PC-9 (cell line): ENCODE measurements around the gene PITRM1. TPM values are rescaled to one million over a fixed set of nuclear protein-coding genes. Genes with fewer than 3 reads are reported as not detected.

Experiments used
- BruUV-seq: library from RNA; stranded (reverse); fragments of 400-500 nt; replicated peaks from 2 replicates; lab custom pipeline; 2021; lab: Mats Ljungman, UMichigan
- CTCF ChIA-PET: fragments of 300-600 bp; sonication (Branson Sonifier 250); formaldehyde crosslinking; loops from one replicate; lab custom pipeline; 2022; ENCODE audit warnings: antibody characterized with exemption; lab: Charles Lee
- POLR2A ChIA-PET: fragments of 300-600 bp; sonication (Branson Sonifier 250); formaldehyde crosslinking; loops from one replicate; lab custom pipeline; 2022; ENCODE audit warnings: antibody characterized with exemption; ENCODE audit not compliant: unreplicated experiment; lab: Charles Lee
- DNase-seq, 2 experiments: peaks; one replicate each; pipeline versions ENCODE4 v3.0.0 to v3.0.0-alpha.2; 2015 to 2022; ENCODE audit warnings: mixed read lengths in 1 of 2
- H2AFZ ChIP-seq: fragments of 200-600 bp; sonication (generic); 2 replicates; pipeline ENCODE4 v1.8.1; 2017; ENCODE audit warnings: antibody characterized with exemption
- H3F3A ChIP-seq: fragments of 200-600 bp; sonication (generic); 2 replicates; pipeline ENCODE4 v1.8.1; 2017; ENCODE audit warnings: antibody characterized with exemption, mild to moderate bottlenecking, low read depth; ENCODE audit not compliant: insufficient read depth
- H3K27ac ChIP-seq: fragments of 200-600 bp; sonication (generic); 2 replicates; pipeline ENCODE4 v1.6.1; 2016; ENCODE audit warnings: mixed run types
- H3K27me3 ChIP-seq: fragments of 200-600 bp; sonication (generic); 2 replicates; pipeline ENCODE4 v1.6.1; 2016; ENCODE audit warnings: low read depth, mixed run types; ENCODE audit not compliant: insufficient read depth
- H3K36me3 ChIP-seq: fragments of 200-600 bp; sonication (generic); 2 replicates; pipeline ENCODE4 v1.6.1; 2016; ENCODE audit warnings: low read depth, mixed run types
- H3K4me1 ChIP-seq: fragments of 200-600 bp; sonication (generic); replicated peaks from 2 replicates; pipeline ENCODE4 v1.6.1; 2016; ENCODE audit warnings: mixed run types; ENCODE audit not compliant: insufficient read depth
- H3K4me2 ChIP-seq: fragments of 200-600 bp; sonication (generic); 2 replicates; pipeline ENCODE4 v1.6.1; 2017; ENCODE audit warnings: mixed run types
- H3K4me3 ChIP-seq: fragments of 200-600 bp; sonication (generic); 2 replicates; pipeline ENCODE4 v1.6.1; 2016; ENCODE audit warnings: mixed run types
- H3K79me2 ChIP-seq: fragments of 200-600 bp; sonication (generic); 2 replicates; pipeline ENCODE4 v1.6.1; 2017; ENCODE audit warnings: low read depth, mixed run types
- H3K9me2 ChIP-seq: fragments of 200-600 bp; sonication (generic); 2 replicates; pipeline ENCODE4 v1.8.1; 2017; ENCODE audit warnings: mild to moderate bottlenecking; ENCODE audit not compliant: insufficient read depth
- H3K9me3 ChIP-seq: fragments of 200-600 bp; sonication (generic); 2 replicates; pipeline ENCODE4 v1.8.1; 2016; ENCODE audit warnings: low read depth; ENCODE audit not compliant: insufficient read depth
- H4K20me1 ChIP-seq: fragments of 200-600 bp; sonication (generic); 2 replicates; pipeline ENCODE4 v1.8.1; 2017; ENCODE audit not compliant: insufficient read depth
- EZH2 ChIP-seq: fragments of 200-600 bp; sonication (generic); IDR thresholded peaks from 2 replicates; pipeline ENCODE4 v1.8.0; 2017; ENCODE audit warnings: antibody characterized with exemption, low read depth
- intact Hi-C: fragments of 100-400 bp; cut with micrococcal nuclease; formaldehyde crosslinking; loops from one replicate; pipeline ENCODE4 v1.10.0; 2022; ENCODE audit not compliant: unreplicated experiment
- total RNA-seq: library from RNA; stranded (reverse); gene quantifications from 2 replicates; pipeline ENCODE4 v1.2.3, GENCODE V29; 2021
- TF ChIP-seq, protein P1 (sequence below): fragments of 200-600 bp; sonication (generic); conservative IDR thresholded peaks from 2 replicates; pipeline ENCODE4 v1.6.1; 2017; ENCODE audit warnings: mixed run types, antibody characterized with exemption, mild to moderate bottlenecking, moderate library complexity

The PITRM1 gene
- total RNA-seq, 1 experiment from 2014 or later, result 124 TPM

DNA sequence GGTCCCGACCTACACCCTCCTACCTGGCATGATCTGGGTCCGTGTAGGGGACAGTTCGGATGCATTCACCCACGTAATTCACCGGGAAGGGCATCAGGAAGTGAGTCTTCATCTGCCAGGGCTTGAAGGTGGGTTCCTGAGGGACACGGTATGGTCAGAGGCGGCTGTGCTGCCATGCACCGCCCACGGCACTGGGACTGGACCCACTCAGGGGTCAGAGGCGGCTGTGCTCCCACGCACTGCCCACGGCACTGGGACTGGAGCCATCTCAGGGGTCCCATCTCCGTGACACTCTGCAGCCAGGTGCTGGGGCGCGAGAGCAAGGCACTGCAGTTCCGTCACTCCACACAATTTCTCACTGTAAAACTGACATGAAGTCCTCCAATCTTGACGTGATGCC lies 29.2 kb downstream of the PITRM1 start:
- no peak overlapping the region for H2AFZ ChIP-seq
- H3K9me2 ChIP-seq, result no peaks in the 10 kb centered on the region
- TF ChIP-seq, protein P1, sequence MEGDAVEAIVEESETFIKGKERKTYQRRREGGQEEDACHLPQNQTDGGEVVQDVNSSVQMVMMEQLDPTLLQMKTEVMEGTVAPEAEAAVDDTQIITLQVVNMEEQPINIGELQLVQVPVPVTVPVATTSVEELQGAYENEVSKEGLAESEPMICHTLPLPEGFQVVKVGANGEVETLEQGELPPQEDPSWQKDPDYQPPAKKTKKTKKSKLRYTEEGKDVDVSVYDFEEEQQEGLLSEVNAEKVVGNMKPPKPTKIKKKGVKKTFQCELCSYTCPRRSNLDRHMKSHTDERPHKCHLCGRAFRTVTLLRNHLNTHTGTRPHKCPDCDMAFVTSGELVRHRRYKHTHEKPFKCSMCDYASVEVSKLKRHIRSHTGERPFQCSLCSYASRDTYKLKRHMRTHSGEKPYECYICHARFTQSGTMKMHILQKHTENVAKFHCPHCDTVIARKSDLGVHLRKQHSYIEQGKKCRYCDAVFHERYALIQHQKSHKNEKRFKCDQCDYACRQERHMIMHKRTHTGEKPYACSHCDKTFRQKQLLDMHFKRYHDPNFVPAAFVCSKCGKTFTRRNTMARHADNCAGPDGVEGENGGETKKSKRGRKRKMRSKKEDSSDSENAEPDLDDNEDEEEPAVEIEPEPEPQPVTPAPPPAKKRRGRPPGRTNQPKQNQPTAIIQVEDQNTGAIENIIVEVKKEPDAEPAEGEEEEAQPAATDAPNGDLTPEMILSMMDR, result no peak
- H3K27ac ChIP-seq, result no peak overlapping the region
- no peak overlapping the region for H3K4me3 ChIP-seq
- peaks cover 7% of the 10 kb centered on the region; the same call in 1 of the 2 replicates for H3F3A ChIP-seq
- H3K4me2 ChIP-seq, result no peak overlapping the region
- H3K9me3 ChIP-seq, result no peaks in the 10 kb centered on the region
- H3K4me1 ChIP-seq, result no peaks in the 10 kb centered on the region
- H3K79me2 ChIP-seq, result no peaks in the 10 kb centered on the region
- no peaks in the 10 kb centered on the region for H3K36me3 ChIP-seq
- DNase-seq, result no peak
- no peaks in the 10 kb centered on the region for H3K27me3 ChIP-seq
- intact Hi-C loops, result no loop called here
- no TSS peak for BruUV-seq
- CTCF ChIA-PET, result no interaction called here
- POLR2A ChIA-PET, result no interaction called here
- no peaks in the 10 kb centered on the region for H4K20me1 ChIP-seq

DNA sequence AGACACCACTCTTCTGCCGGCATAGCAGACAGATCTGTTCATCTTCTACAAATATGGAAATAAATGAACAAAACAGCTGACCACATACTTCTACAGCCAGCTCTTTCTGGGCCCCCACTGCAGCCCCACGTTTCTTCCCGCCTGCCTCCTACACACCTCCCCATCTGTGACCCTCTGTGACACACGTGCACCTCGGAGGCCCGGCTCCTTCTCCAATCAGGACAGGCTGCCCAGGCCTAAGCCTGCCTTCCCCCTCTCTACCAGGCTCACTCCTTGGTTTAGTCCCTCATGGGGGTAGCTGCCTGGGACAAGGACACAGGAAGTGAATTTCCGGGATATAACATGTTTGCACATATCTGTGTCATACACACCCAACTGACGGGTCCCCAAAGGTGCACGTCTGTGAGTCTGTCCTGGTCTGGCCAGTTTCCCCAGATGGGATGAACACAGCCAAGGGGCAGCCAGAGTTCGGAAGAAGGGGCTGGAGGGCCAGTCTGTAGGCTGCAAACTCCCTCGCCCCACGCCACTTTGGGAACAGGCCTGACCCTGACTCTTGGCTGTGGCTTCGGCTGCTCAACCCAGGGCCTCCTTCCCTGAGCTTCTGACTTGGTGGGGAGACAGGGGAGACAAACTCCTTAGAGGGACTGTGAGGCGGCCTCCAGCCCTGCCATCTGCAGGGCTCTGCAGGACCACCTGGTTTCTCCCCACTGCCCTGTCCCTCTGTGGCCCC lies 30.3 kb downstream of the PITRM1 start:
- H3K4me3 ChIP-seq, result no peak overlapping the region
- ChIA-PET POLR2A (no interaction called here), CTCF (no interaction called here)
- BruUV-seq, result no TSS peak
- no peaks in the 10 kb centered on the region for H3K36me3 ChIP-seq
- no peaks in the 10 kb centered on the region for H3K9me2 ChIP-seq
- no peaks in the 10 kb centered on the region for H3K4me1 ChIP-seq
- H3F3A ChIP-seq, result peaks cover 7% of the 10 kb centered on the region; the same call in 1 of the 2 replicates
- H2AFZ ChIP-seq, result no peak overlapping the region
- no peaks in the 10 kb centered on the region for H3K79me2 ChIP-seq
- no peak overlapping the region for H3K4me2 ChIP-seq
- H3K27me3 ChIP-seq, result no peaks in the 10 kb centered on the region
- H3K9me3 ChIP-seq, result no peaks in the 10 kb centered on the region
- intact Hi-C loops, result no loop called here
- no peak overlapping the region for H3K27ac ChIP-seq
- no peak for DNase-seq
- no peaks in the 10 kb centered on the region for H4K20me1 ChIP-seq
- TF ChIP-seq, protein P1, result no peak
- TF ChIP-seq EZH2, result no peak

DNA sequence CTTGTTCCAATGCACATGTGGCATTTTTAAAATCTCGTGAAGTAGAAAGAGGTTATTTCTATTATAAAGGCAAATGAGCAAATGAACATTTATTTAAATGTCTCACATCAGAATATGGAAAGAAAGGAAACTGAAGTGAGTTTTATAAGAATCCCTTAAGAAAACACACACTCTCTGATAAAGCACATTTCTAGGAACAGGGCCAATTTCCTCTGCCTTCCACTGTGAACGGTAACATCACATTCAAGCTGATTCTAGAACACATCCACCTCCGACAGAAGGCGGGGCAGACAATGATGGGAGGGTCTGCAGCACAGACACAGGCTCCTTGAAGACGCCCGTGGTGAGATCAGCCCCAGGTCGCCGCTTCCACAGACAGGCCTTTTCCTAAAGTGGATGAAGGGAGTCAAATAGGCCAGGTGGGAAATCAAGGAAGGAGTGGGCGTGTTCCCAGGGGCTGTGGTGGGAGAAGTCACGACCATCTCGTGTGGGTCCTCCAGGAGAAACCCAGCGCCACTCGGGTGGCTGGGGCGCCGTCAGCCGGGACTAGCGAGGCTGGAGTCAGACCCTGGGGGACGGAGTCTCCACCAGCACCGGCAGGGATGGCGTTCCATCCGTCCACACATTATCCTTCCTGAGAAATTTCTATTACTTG lies 31.1 kb downstream of the PITRM1 start:
- Histone ChIP-seq H3K4me2 (no peak overlapping the region), H4K20me1 (no peaks in the 10 kb centered on the region), H3K9me2 (no peaks in the 10 kb centered on the region), H3K79me2 (no peaks in the 10 kb centered on the region), H3K36me3 (no peaks in the 10 kb centered on the region), H3K9me3 (no peaks in the 10 kb centered on the region), H2AFZ (no peak overlapping the region), H3F3A (peaks cover 7% of the 10 kb centered on the region; the same call in 1 of the 2 replicates), H3K4me3 (no peak overlapping the region), H3K27ac (no peak overlapping the region), H3K27me3 (no peaks in the 10 kb centered on the region), H3K4me1 (no peaks in the 10 kb centered on the region)
- no peak for TF ChIP-seq EZH2
- TF ChIP-seq, protein P1, result no peak
- CTCF ChIA-PET, result no interaction called here
- intact Hi-C loops, result no loop called here
- BruUV-seq, result no TSS peak
- DNase-seq, result no peak
- POLR2A ChIA-PET, result no interaction called here
